ENCODE measurements around the gene AJUBA.

Gene AJUBA

GRCh38 chr14:22929961-22930364 is 52.4 kb downstream of the AJUBA start:
- peak; percentile 11; the same call in 1 of the 2 replicates for TF ChIP-seq MAX (IDR thresholded peaks at IDR 0.05)
- TF ChIP-seq EGR1 (IDR thresholded peaks at IDR 0.05): no peak

GRCh38 chr14:22929104-22929960 is 53.0 kb downstream of the AJUBA start, which contains the start of gene PRMT5:
Gene PRMT5, minus strand, starts transcription at chr14:22929376. Its CDS starts 15 bp downstream, at chr14:22929361.
- TF ChIP-seq EGR1 (IDR thresholded peaks at IDR 0.05): peak; percentile 63; the same call in 1 of the 2 replicates
- no peak for TF ChIP-seq RAD21 (IDR thresholded peaks at IDR 0.05; ENCODE audit: low read depth)
- no peak for TF ChIP-seq TCF12 (IDR thresholded peaks at IDR 0.05; ENCODE audit: low read depth)
- peak; percentile 82; the same call in 1 of the 2 replicates for TF ChIP-seq ZBTB7A (IDR thresholded peaks at IDR 0.05; ENCODE audit: low read depth)
- TF ChIP-seq MAX (IDR thresholded peaks at IDR 0.05): peak; percentile 88
- peak; percentile 89 for TF ChIP-seq TEAD4 (IDR thresholded peaks at IDR 0.05)
- peak; percentile 97 for TF ChIP-seq YY1 (IDR thresholded peaks at IDR 0.05; ENCODE audit: low read depth)
- TF ChIP-seq USF1 (IDR thresholded peaks at IDR 0.05): no peak
- no peak for TF ChIP-seq NFIC (IDR thresholded peaks at IDR 0.05)
- TF ChIP-seq CREB1 (IDR thresholded peaks at IDR 0.05; ENCODE audit: low read depth): peak; percentile 35; the same call in 1 of the 2 replicates
- peak; percentile 20; the same call in 1 of the 2 replicates for TF ChIP-seq CEBPB (IDR thresholded peaks at IDR 0.05)
- TF ChIP-seq TAF1 (IDR thresholded peaks at IDR 0.05; ENCODE audit: low read depth): peak; percentile 97
- TF ChIP-seq REST (IDR thresholded peaks at IDR 0.05; ENCODE audit: low read depth): no peak
- TF ChIP-seq FOXM1 (IDR thresholded peaks at IDR 0.05; ENCODE audit: borderline replicate concordance, low read depth): no peak
- TF ChIP-seq EP300 (IDR thresholded peaks at IDR 0.05; ENCODE audit: borderline replicate concordance): no peak

- TF ChIP-seq RAD21 (IDR thresholded peaks at IDR 0.05; ENCODE audit: low read depth): no peak
Measured at GRCh38 chr14:22928237-22929103, 53.9 kb downstream of the AJUBA start.

GRCh38 chr14:22926316-22926715 is 56.0 kb downstream of the AJUBA start:
- TF ChIP-seq YY1 (IDR thresholded peaks at IDR 0.05; ENCODE audit: low read depth): no peak
- TF ChIP-seq EP300 (IDR thresholded peaks at IDR 0.05; ENCODE audit: borderline replicate concordance): no peak
- no peak for TF ChIP-seq CREB1 (IDR thresholded peaks at IDR 0.05; ENCODE audit: low read depth)
- TF ChIP-seq TAF1 (IDR thresholded peaks at IDR 0.05; ENCODE audit: low read depth): no peak
- no peak for TF ChIP-seq USF1 (IDR thresholded peaks at IDR 0.05)
- no peak for TF ChIP-seq TCF12 (IDR thresholded peaks at IDR 0.05; ENCODE audit: low read depth)
- no peak for TF ChIP-seq CEBPB (IDR thresholded peaks at IDR 0.05)
- no peak for TF ChIP-seq TEAD4 (IDR thresholded peaks at IDR 0.05)
- no peak for TF ChIP-seq ZBTB7A (IDR thresholded peaks at IDR 0.05; ENCODE audit: low read depth)
- TF ChIP-seq EGR1 (IDR thresholded peaks at IDR 0.05): no peak
- TF ChIP-seq MAX (IDR thresholded peaks at IDR 0.05): no peak
- no peak for TF ChIP-seq REST (IDR thresholded peaks at IDR 0.05; ENCODE audit: low read depth)
- TF ChIP-seq FOXM1 (IDR thresholded peaks at IDR 0.05; ENCODE audit: borderline replicate concordance, low read depth): no peak
- TF ChIP-seq NFIC (IDR thresholded peaks at IDR 0.05): no peak
- TF ChIP-seq RAD21 (IDR thresholded peaks at IDR 0.05; ENCODE audit: low read depth): no peak

- TF ChIP-seq MAX (IDR thresholded peaks at IDR 0.05) (no peak), TCF12 (IDR thresholded peaks at IDR 0.05; ENCODE audit: low read depth) (no peak), TAF1 (IDR thresholded peaks at IDR 0.05; ENCODE audit: low read depth) (no peak), REST (IDR thresholded peaks at IDR 0.05; ENCODE audit: low read depth) (no peak), EP300 (IDR thresholded peaks at IDR 0.05; ENCODE audit: borderline replicate concordance) (no peak), CEBPB (IDR thresholded peaks at IDR 0.05) (no peak), FOXM1 (IDR thresholded peaks at IDR 0.05; ENCODE audit: borderline replicate concordance, low read depth) (no peak), EGR1 (IDR thresholded peaks at IDR 0.05) (no peak), NFIC (IDR thresholded peaks at IDR 0.05) (no peak), YY1 (IDR thresholded peaks at IDR 0.05; ENCODE audit: low read depth) (no peak), TEAD4 (IDR thresholded peaks at IDR 0.05) (no peak), RAD21 (IDR thresholded peaks at IDR 0.05; ENCODE audit: low read depth) (no peak)
Measured at GRCh38 chr14:22925513-22925912, 56.8 kb downstream of the AJUBA start.
